ENCODE measurements around the gene PILRA.
"Not testable (repeated sequence)": the region's sequence is repeated elsewhere in the genome, so short reads cannot be mapped to it uniquely, and the experiment has no call there.

PILRA gene

DNA sequence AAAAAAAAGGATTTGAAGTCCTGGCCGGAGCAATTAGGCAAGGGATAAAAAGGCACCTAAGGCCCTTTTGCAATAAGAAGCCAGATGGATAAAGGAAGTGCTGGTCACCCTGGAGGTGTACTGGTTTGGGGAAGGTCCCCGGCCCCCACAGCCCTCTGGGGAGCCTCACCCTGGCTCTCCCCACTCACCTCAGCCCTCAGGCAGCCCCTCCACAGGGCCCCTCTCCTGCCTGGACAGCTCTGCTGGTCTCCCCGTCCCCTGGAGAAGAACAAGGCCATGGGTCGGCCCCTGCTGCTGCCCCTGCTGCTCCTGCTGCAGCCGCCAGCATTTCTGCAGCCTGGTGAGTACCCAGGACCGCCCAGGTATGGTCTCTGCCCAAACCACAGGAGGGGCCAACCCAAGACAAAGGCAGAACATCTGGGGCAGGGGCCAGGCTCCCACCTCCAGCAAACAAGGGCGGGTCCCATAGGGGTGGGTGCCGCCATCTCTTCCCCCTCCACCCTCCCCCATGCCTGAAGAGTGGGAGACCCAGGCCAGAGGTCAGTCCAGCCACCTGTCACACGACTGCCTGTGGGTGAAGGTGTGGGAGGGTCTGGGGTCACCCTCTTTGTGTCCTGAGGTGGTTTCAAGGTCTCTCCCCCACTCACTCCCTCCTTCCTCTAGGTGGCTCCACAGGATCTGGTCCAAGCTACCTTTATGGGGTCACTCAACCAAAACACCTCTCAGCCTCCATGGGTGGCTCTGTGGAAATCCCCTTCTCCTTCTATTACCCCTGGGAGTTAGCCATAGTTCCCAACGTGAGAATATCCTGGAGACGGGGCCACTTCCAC, 15.0 kb upstream of the PILRA start, which contains the start of gene PILRB:
PILRB (plus strand) TSS at position 91 of the 830 bp plus-strand sequence; CDS start at position 277, 186 bp downstream.
- no peak for DNase-seq

DNA sequence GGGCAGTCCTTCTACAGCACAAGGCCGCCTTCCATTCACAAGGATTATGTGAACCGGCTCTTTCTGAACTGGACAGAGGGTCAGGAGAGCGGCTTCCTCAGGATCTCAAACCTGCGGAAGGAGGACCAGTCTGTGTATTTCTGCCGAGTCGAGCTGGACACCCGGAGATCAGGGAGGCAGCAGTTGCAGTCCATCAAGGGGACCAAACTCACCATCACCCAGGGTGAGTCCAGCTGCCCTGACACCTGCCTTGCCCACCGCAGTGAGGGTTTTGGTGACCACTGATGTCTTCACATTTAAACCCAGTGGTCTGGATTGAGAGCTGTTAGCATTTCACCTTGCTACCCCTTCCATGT, 14.5 kb upstream of the PILRA start:
- DNase-seq, result no peak

DNA sequence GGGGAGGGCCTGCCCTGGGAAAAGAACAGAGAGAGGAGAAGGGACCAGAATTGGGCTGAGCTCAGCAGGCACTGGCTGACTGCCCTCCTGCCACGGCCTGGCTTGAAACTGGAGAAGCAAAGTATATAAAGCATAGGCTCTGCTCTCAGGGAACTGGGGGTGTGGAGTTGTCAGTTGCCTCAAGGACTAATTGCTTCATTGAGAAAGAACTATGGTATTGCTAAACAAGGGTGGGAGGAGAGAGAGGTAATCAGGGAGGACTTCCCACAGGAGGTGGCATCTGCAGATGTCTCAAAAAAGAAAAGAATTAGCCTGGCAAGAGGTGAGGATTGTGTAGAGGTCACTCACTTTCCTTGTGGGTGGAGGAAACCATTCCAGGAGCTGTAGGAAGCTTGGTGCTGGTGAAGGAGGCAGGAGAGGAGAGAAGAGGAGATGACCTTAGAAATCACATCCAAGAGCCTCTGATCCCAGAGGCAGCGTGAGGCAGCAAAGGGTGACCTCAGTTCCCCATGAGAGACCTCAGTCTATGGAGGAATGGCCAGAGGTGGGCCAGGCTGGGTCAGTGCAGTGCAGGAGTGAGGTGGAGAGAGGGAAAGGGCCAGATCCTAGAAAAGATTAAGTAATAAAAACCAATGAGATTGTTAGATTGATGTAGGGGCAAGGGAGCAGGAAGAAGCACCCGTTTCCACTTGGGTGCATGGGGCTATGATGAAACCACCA, 13.0 kb upstream of the PILRA start:
- DNase-seq, result no peak

- DNase-seq, result no peak
Observed at GRCh38 chr7:100363098-100363497, 10.2 kb upstream of the PILRA start.

DNA sequence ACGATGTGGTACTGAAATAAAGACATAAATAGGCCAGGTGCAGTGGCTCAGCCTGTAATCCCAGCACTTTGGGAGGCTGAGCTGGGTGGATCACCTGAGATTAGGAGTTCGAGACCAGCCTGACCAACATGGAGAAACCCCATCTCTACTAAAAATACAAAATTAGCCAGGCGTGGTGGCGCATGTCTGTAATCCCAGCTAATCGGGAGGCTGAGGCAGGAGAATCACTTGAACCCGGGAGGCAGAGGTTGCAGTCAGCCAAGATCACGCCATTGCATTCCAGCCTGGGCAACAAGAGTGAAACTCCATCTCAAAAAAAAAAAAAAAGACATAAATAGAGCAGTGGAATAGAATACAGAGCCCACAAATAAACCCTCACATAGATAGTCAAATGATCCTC, 9.5 kb upstream of the PILRA start:
- not testable (repeated sequence) for DNase-seq

- no peak for DNase-seq
Observed at GRCh38 chr7:100364480-100364879, 8.8 kb upstream of the PILRA start.

- DNase-seq, result not testable (repeated sequence)
Observed at GRCh38 chr7:100365998-100366367, 7.3 kb upstream of the PILRA start.

DNA sequence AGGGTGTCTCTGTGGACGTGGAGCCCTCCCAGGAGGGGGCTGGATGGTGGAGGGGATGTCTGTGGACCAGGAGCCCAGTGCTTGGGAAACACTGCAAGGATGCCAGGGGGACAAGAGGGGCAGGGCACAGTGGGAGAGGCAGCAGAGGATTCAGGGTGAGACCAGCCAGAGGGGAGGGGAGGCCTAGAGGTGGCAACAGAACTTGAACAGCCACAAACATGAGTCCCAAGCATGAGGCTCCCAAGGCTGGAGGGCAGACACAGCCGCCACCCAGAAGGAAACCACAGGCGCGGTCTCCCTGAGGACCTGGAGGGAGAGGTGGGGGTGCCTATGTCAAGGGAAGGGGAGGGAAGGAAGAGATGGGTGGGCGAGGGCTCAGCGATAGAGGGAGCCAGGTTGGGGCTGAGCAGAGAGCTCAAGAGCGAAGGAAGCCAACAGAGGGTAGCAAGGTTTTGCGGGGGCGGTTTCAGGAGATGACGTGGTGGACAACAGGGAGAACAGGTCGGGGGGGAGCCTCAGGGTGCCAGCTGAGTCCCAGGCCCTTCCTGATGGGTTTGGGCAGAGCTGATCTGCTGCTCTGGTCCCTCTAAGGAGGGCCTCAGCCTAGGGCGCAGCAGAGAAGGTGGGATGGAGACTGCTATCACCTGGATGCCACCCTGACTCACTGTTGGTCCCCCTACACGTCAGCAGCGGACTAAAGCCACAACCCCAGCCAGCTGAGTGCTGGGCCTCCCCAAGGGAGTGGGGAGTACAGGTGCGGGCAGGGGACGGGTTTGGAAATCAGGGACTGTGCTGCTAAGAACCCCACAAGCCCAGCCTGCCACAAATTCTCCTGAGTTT, 6.7 kb upstream of the PILRA start:
- DNase-seq, result no peak

DNA sequence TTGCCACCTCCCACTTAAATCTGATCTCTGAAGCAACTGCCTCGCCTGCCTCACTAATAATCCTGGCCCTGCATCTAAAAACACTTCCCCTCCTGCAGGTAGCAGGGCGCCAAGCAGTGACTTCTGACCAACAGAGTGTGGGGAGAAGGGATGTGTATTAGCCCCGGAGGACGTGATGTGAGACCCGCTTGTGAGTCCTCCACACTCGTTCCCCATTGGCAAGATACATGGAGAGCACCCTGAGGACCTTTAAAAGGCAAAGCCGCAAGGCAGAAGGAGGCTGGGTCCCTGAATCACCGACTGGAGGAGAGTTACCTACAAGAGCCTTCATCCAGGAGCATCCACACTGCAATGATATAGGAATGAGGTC, 6.1 kb upstream of the PILRA start:
- no peak for DNase-seq

- DNase-seq, result no peak
Observed at GRCh38 chr7:100367676-100368613, 5.3 kb upstream of the PILRA start.

DNA sequence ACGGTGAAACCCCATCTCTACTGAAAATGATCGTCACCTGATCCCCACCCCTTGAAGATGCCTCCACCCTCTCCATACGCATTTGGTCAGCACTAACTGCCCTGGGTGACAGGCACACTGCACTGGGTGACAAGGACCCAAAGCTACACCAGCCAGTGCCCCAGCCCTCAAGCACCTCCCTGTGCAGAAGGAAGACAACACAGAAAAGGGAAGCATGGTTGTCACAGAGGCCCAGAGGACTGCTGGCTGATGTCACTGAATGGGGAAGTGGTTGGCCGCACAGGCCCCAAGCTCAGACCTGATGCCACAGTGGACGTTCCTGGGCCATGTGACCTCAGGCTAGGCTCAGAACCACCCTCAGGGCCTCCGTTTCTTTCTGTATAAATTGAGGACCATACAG, 4.2 kb upstream of the PILRA start:
- DNase-seq, result peak; percentile 38

DNA sequence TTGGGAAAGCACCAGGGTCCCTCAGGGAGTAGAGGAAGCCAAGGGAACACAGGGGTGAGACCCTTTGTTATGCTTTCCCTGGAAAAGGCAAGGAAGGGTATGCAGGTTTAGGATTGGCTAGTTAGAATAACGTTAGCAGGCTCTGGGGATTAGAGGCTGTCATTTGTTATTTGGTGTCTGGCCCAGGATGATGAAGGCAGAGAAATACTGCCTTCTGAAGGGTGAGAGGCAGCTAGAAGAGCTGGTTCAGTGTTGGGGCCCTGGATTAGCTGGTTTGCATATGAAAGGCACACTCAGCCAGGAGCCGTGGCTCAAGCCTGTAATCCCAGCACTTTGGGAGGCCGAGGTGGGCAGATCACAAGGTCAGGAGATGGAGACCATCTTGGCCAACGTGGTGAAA, 3.0 kb upstream of the PILRA start:
- no peak for DNase-seq

DNA sequence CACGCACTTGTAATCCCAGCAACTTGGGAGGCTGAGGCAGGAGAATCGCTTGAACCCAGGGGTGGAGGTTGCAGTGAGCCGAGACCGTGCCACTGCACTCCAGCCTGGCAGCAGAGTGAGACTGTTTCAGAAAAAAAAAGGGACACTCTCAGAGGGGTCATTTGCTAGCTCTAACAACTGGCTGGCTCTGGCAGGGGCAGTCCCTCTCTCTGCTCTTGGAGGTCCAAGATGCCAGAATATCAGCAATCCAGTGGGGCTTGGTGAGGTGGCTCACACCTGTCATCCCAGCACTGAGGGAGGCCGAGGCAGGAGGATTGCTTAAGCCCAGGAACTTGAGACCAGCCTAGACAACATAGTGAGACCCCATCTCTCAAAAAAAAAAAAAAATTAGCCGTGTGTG, 2.5 kb upstream of the PILRA start:
- no peak for DNase-seq

GRCh38 chr7:100371561-100372171, 1.6 kb upstream of the PILRA start:
- no peak for DNase-seq

- DNase-seq, result no peak
Observed at GRCh38 chr7:100372256-100372655, 1.0 kb upstream of the PILRA start.

GRCh38 chr7:100372694-100373093, 593 bp upstream of the PILRA start:
- no peak for DNase-seq

- not testable (repeated sequence) for DNase-seq
Observed at GRCh38 chr7:100373870-100374598, 747 bp downstream of the PILRA start.

GRCh38 chr7:100374601-100375000, 1.3 kb downstream of the PILRA start:
- DNase-seq, result no peak

GRCh38 chr7:100376066-100376465, 2.8 kb downstream of the PILRA start:
- no peak for DNase-seq

DNA sequence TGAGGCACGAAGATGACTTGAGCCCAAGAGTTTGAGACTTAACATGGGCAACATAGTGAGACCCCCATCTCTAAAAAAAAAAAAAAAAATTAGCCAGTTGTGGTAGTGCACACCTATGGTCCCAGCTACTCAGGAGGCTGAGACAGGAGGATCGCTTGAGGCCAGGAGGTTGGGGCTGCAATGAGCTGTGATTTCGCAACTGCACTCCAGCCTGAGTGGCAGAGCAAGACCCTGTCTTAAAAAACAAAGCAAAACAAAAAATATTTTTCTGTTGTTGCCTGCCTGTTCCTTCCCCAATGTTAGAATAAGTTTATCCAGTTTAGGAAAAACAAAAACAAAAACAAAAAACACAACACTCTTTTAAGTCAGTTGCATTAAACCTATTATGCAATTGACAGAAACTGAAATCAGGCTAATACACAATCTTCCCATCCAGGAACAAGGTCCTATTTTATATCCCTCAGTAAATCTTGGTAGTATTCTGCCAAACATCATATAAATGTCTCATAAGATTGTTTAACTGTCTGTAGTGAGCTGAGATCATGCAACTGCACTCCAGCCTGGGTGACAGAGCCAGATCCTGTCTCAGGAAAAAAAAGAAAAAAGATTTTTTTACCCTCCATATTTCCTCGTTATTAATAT, 4.9 kb downstream of the PILRA start:
- no peak for DNase-seq

- no peak for DNase-seq
Observed at GRCh38 chr7:100380196-100380595, 6.9 kb downstream of the PILRA start.
